Astrocyte of the spinal cord (primary cell): Measurements from ENCODE around the gene INPP5F.

Experiments used
- DNase-seq: peaks from one replicate; pipeline ENCODE4 v3.0.0; 2011; ENCODE audit warnings: low read depth, low spot score
- H3K4me3 ChIP-seq: 2 replicates; pipeline ENCODE4 v1.5.1; 2011; ENCODE audit warnings: low read depth, mild to moderate bottlenecking, low read length, moderate library complexity
- in situ Hi-C: cut with HindIII; loops from 2 replicates; pipeline ENCODE4 v1.10.0; 2017; ENCODE audit warnings: low sequenced_read_pairs
- TF ChIP-seq, protein P1 (sequence below): IDR thresholded peaks from 2 replicates; pipeline ENCODE4 v1.5.1; 2012; ENCODE audit warnings: low read depth, mild to moderate bottlenecking, low read length, inconsistent platforms

Gene INPP5F

DNA sequence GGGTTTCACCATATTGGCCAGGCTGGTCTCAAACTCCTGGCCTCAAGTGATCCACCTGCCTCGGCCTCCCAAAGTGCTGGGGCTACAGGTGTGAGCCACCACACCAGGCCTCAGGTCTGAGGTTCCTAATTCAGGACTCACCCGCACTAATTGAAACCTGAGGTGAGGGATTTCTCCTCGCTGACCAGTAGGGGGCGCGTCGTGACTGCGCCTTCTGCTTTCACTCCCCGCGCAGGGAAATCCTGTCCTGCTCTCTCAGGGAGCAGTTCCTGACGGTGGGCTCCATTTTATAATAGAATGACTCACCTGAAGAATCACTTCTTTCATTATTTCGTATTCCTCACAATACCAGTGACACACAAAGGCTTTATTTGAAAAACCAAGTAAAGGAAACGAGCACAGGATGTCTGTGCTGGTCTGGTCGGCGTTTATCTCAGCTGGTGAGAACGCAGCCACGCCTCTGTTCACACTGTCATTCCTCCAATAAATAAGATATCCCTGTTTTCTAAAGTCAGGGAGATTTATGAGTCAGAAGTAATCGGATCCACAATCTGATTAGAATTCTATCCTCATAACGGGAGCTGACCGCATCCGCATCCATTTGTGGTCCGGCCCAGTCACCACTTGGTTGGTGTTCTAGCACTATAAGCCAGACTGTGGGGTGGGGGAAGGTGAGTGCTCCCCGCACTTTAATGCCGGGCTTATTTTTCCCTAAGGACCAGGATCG is 39.2 kb upstream of the INPP5F start:
- in situ Hi-C loops = no loop called here
- peak overlapping the region; percentile 17 for H3K4me3 ChIP-seq
- TF ChIP-seq, protein P1, sequence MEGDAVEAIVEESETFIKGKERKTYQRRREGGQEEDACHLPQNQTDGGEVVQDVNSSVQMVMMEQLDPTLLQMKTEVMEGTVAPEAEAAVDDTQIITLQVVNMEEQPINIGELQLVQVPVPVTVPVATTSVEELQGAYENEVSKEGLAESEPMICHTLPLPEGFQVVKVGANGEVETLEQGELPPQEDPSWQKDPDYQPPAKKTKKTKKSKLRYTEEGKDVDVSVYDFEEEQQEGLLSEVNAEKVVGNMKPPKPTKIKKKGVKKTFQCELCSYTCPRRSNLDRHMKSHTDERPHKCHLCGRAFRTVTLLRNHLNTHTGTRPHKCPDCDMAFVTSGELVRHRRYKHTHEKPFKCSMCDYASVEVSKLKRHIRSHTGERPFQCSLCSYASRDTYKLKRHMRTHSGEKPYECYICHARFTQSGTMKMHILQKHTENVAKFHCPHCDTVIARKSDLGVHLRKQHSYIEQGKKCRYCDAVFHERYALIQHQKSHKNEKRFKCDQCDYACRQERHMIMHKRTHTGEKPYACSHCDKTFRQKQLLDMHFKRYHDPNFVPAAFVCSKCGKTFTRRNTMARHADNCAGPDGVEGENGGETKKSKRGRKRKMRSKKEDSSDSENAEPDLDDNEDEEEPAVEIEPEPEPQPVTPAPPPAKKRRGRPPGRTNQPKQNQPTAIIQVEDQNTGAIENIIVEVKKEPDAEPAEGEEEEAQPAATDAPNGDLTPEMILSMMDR = peak; percentile 84
- peak; percentile 91 for DNase-seq

DNA sequence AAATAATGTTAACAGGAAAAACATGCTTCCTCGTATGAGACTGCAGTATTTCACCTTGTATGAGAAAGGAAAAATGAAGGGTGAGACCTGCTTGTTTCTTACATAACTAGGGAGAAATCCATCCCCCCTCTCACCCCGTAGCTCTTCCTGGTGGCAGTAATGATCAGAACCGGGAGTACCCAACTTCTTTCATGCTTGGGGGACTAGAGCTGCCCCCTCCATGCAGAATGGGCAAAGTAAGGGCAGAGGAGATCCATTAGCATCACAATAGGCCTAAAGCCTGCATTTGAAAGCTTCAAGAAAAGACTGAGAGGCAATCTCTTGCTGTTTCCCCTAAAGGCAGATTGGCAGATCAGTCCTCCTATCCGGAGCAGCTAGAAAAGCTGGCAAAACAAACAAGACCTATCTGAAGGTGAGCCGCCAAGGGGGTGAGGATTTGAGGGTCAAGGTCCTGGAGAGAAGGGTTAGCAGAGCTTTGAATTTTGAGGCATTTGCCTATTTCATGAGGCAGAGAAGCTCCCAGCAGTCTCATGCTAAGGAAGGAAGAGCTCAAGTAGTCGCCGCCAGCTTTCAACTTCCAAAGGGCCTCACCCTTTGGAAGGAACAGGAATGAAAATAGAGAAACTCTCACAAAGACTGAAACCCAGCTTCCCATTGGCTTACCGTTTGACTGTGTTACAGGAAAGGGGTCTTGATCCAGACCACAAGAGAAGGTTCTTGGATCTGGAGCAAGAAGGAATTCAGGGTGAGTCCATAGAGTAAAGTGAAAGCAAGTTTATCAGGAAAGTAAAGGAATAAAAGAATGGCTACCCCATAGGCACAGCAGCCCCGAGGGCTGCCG is 38.4 kb upstream of the INPP5F start:
- in situ Hi-C loops = no loop called here
- no peak overlapping the region for H3K4me3 ChIP-seq
- peak; percentile 67 for DNase-seq
- TF ChIP-seq, protein P1 = no peak

- in situ Hi-C loops = no loop called here
- TF ChIP-seq, protein P1 = no peak
- no peak for DNase-seq
- H3K4me3 ChIP-seq = no peak overlapping the region
Measured at GRCh38 chr10:119688033-119688508, 37.8 kb upstream of the INPP5F start.

DNA sequence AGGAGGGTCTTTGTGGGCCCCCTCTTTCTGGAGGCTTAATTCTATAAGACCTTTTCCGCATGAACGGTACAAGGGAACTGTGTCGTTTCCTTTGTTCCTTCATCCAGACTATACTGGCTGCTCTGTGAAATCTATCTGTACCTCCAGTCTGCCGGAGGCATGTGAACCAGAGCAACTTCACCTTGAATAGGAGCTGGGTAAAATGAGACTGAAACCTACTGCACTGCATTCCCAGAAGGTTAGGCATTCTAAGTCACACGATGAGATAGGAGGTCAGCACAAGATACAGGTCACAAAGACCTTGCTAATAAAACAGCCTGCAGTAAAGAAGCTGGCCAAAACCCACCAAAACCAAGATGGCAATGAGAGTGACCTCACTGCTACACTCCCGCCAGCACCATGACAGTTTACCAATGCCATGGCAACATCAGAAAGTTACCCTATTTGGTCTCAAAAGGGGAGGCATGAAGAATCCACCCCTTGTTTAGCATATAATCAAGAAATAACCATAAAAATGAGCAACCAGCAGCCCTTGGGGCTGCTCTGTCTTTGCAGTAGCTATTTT is 36.8 kb upstream of the INPP5F start:
- in situ Hi-C loops = no loop called here
- DNase-seq = no peak
- TF ChIP-seq, protein P1 = no peak
- H3K4me3 ChIP-seq = no peak overlapping the region

GRCh38 chr10:119691726-119692125 is 34.1 kb upstream of the INPP5F start:
- H3K4me3 ChIP-seq = no peak overlapping the region
- in situ Hi-C loops = no loop called here
- TF ChIP-seq, protein P1 = no peak
- no peak for DNase-seq

GRCh38 chr10:119693262-119693957 is 32.4 kb upstream of the INPP5F start:
- peak; percentile 50 for DNase-seq
- TF ChIP-seq, protein P1 = no peak
- in situ Hi-C loops = no loop called here
- no peak overlapping the region for H3K4me3 ChIP-seq
